Measurements from ENCODE around the gene MRGPRX3.
A peak's percentile ranks its signal among the peaks of the same experiment; 100 is the strongest.

MRGPRX3 gene

DNA sequence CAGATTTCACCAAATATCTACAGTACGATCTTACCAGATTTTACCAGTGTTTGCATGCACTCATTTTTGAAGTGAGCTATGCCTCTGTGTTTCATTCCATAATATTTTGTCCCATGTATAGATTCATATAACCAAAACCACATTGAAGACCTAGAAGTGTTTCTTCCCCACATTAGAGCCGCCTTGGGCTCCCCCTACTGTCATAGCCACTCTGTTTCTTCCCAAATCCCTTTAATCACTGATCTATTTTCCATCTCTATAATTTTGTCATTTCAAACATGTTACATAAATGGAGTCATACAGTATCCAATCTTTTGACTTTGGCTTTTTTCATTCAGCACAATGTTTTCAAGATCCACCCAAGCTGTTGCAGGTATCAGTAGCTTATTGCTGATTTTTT is 12.7 kb downstream of the MRGPRX3 start:
- H3K27ac ChIP-seq = no peak overlapping the region
- TF ChIP-seq, protein P1, sequence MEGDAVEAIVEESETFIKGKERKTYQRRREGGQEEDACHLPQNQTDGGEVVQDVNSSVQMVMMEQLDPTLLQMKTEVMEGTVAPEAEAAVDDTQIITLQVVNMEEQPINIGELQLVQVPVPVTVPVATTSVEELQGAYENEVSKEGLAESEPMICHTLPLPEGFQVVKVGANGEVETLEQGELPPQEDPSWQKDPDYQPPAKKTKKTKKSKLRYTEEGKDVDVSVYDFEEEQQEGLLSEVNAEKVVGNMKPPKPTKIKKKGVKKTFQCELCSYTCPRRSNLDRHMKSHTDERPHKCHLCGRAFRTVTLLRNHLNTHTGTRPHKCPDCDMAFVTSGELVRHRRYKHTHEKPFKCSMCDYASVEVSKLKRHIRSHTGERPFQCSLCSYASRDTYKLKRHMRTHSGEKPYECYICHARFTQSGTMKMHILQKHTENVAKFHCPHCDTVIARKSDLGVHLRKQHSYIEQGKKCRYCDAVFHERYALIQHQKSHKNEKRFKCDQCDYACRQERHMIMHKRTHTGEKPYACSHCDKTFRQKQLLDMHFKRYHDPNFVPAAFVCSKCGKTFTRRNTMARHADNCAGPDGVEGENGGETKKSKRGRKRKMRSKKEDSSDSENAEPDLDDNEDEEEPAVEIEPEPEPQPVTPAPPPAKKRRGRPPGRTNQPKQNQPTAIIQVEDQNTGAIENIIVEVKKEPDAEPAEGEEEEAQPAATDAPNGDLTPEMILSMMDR (conservative IDR thresholded peaks at IDR 0.05; ENCODE audit: low read depth, low read length) = 0 out of 2 replicates have a peak, but pooled peaks have one; percentile 17
- H3K4me2 ChIP-seq = no peak overlapping the region
- no peaks in the 10 kb centered on the region for H4K20me1 ChIP-seq (ENCODE audit: insufficient read depth)
- no peaks in the 10 kb centered on the region for H3K79me2 ChIP-seq (ENCODE audit: insufficient read depth, low read depth)
- H3K4me3 ChIP-seq (IDR thresholded peaks at IDR 0.05; ENCODE audit: insufficient read depth, low read depth, low read length) = no peak overlapping the region
- no peaks in the 10 kb centered on the region for H3K27me3 ChIP-seq (ENCODE audit: insufficient read depth, low read depth)
- no peak overlapping the region for H2AFZ ChIP-seq (ENCODE audit: low read depth)
- H3K9ac ChIP-seq = no peak overlapping the region
- H3K36me3 ChIP-seq (ENCODE audit: insufficient read depth) = no peaks in the 10 kb centered on the region
- H3K4me1 ChIP-seq (ENCODE audit: low read depth, poor library complexity, severe bottlenecking) = no peaks in the 10 kb centered on the region

- H3K36me3 ChIP-seq (ENCODE audit: insufficient read depth) = no peaks in the 10 kb centered on the region
- no peak overlapping the region for H3K9ac ChIP-seq
- no peak overlapping the region for H3K4me2 ChIP-seq
- H3K4me1 ChIP-seq (ENCODE audit: low read depth, poor library complexity, severe bottlenecking) = no peaks in the 10 kb centered on the region
- no peak overlapping the region for H2AFZ ChIP-seq (ENCODE audit: low read depth)
- no peak overlapping the region for H3K27ac ChIP-seq
- TF ChIP-seq, protein P1 (conservative IDR thresholded peaks at IDR 0.05; ENCODE audit: low read depth, low read length) = no peak
- H3K27me3 ChIP-seq (ENCODE audit: insufficient read depth, low read depth) = no peaks in the 10 kb centered on the region
- H3K79me2 ChIP-seq (ENCODE audit: insufficient read depth, low read depth) = no peaks in the 10 kb centered on the region
- H4K20me1 ChIP-seq (ENCODE audit: insufficient read depth) = no peaks in the 10 kb centered on the region
- H3K4me3 ChIP-seq (IDR thresholded peaks at IDR 0.05; ENCODE audit: insufficient read depth, low read depth, low read length) = no peak overlapping the region
These were observed 13.5 kb downstream of the MRGPRX3 start for GRCh38 chr11:18145837-18146236.

DNA sequence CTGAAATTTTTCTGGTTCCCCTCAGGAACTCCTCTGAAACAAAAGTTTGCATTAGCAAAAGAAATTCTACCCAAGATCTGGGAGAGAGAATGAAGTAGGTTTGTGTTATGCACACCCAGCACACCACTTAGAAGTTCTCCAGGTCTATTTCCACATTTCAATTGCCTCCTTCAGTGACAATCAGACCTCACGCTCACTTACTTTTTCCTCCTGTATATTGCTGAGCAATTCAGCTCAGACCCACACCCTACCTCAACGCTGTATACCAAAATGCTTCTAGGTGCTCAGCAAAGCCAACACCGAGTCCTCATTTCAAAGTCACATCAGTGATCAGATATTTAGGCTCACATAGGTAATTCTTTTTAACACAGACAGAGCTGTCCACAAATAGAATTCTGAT is 19.2 kb downstream of the MRGPRX3 start:
- no peak overlapping the region for H3K4me2 ChIP-seq
- no peak overlapping the region for H2AFZ ChIP-seq (ENCODE audit: low read depth)
- no peaks in the 10 kb centered on the region for H3K4me1 ChIP-seq (ENCODE audit: low read depth, poor library complexity, severe bottlenecking)
- no peak overlapping the region for H3K9ac ChIP-seq
- no peak overlapping the region for H3K4me3 ChIP-seq (IDR thresholded peaks at IDR 0.05; ENCODE audit: insufficient read depth, low read depth, low read length)
- H3K27me3 ChIP-seq (ENCODE audit: insufficient read depth, low read depth) = no peaks in the 10 kb centered on the region
- TF ChIP-seq, protein P1 (conservative IDR thresholded peaks at IDR 0.05; ENCODE audit: low read depth, low read length) = no peak
- no peaks in the 10 kb centered on the region for H4K20me1 ChIP-seq (ENCODE audit: insufficient read depth)
- no peaks in the 10 kb centered on the region for H3K79me2 ChIP-seq (ENCODE audit: insufficient read depth, low read depth)
- H3K27ac ChIP-seq = no peak overlapping the region
- H3K36me3 ChIP-seq (ENCODE audit: insufficient read depth) = no peaks in the 10 kb centered on the region

- H3K36me3 ChIP-seq (ENCODE audit: insufficient read depth) = no peaks in the 10 kb centered on the region
- no peaks in the 10 kb centered on the region for H3K4me1 ChIP-seq (ENCODE audit: low read depth, poor library complexity, severe bottlenecking)
- no peak overlapping the region for H3K9ac ChIP-seq
- H3K4me2 ChIP-seq = no peak overlapping the region
- no peaks in the 10 kb centered on the region for H4K20me1 ChIP-seq (ENCODE audit: insufficient read depth)
- no peak overlapping the region for H3K27ac ChIP-seq
- TF ChIP-seq, protein P1 (conservative IDR thresholded peaks at IDR 0.05; ENCODE audit: low read depth, low read length) = no peak
- H3K79me2 ChIP-seq (ENCODE audit: insufficient read depth, low read depth) = no peaks in the 10 kb centered on the region
- H3K27me3 ChIP-seq (ENCODE audit: insufficient read depth, low read depth) = no peaks in the 10 kb centered on the region
- H3K4me3 ChIP-seq (IDR thresholded peaks at IDR 0.05; ENCODE audit: insufficient read depth, low read depth, low read length) = no peak overlapping the region
- H2AFZ ChIP-seq (ENCODE audit: low read depth) = no peak overlapping the region
These were observed 36.0 kb downstream of the MRGPRX3 start for GRCh38 chr11:18168372-18168771.
